ENCODE data around the gene CD300LF.
A peak's percentile ranks its signal among the peaks of the same experiment; 100 is the strongest.

CD300LF gene

DNA sequence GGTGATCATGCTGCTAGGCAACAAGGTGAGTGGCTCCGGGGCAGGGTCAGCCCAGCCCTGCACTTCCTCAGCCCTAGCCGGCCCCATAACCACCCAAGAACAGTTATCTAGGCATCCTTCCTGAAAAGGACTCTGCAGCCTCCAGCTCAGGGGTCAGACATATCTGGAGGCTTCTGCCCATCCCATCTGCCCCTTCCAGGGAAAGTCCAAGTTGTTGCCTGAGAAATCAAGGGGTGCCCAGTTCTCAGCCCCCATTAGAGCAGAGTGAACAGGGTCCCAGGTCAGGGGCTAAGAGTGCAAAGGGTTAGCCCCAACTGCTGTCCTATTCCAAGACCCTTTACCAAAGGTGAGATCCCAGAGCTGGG is 31.6 kb upstream of the CD300LF start:
- TF ChIP-seq, protein P1, sequence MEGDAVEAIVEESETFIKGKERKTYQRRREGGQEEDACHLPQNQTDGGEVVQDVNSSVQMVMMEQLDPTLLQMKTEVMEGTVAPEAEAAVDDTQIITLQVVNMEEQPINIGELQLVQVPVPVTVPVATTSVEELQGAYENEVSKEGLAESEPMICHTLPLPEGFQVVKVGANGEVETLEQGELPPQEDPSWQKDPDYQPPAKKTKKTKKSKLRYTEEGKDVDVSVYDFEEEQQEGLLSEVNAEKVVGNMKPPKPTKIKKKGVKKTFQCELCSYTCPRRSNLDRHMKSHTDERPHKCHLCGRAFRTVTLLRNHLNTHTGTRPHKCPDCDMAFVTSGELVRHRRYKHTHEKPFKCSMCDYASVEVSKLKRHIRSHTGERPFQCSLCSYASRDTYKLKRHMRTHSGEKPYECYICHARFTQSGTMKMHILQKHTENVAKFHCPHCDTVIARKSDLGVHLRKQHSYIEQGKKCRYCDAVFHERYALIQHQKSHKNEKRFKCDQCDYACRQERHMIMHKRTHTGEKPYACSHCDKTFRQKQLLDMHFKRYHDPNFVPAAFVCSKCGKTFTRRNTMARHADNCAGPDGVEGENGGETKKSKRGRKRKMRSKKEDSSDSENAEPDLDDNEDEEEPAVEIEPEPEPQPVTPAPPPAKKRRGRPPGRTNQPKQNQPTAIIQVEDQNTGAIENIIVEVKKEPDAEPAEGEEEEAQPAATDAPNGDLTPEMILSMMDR (IDR thresholded peaks at IDR 0.05; ENCODE audit: poor library complexity, severe bottlenecking): no peak

DNA sequence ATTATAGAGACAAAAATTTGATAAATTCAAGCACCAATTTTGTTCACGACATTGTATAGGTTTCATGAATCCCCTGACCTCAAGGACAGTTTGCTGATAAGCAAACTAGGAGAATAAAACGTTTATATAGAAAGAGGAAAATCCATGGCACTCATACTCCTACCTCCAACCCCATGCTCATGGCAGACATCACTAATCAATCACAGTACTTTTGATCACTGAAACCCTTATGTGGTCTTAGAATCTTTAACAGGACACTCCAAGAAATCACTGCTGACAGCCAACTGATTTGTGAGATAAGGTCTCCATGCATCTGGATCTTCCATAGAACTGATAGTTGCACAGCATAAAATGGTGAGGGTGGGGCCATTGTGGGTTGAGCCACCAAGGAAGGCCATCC is 31.0 kb upstream of the CD300LF start:
- ATAC-seq (ENCODE audit: low read depth) (no peak), DNase-seq (ENCODE audit: low spot score) (no peak)
- Histone ChIP-seq H3K4me3 (ENCODE audit: severe bottlenecking) (no peak overlapping the region), H3K36me3 (ENCODE audit: low read depth) (no peaks in the 10 kb centered on the region), H3K4me1 (ENCODE audit: insufficient read depth, poor library complexity, severe bottlenecking) (no peaks in the 10 kb centered on the region), H3K27ac (ENCODE audit: poor library complexity, severe bottlenecking) (no peak overlapping the region), H3K9me3 (ENCODE audit: severe bottlenecking) (no peaks in the 10 kb centered on the region), H3K27me3 (ENCODE audit: insufficient read depth, poor library complexity, severe bottlenecking) (peaks cover 4% of the 10 kb centered on the region)
- TF ChIP-seq, protein P1 (IDR thresholded peaks at IDR 0.05; ENCODE audit: poor library complexity, severe bottlenecking): no peak

More for the DNA sequence above, 31.6 kb upstream of the CD300LF start:
- no peaks in the 10 kb centered on the region for H3K9me3 ChIP-seq (ENCODE audit: severe bottlenecking)
- ATAC-seq (ENCODE audit: low read depth) (no peak), DNase-seq (ENCODE audit: low spot score) (no peak)
- H3K36me3 ChIP-seq (ENCODE audit: low read depth): no peaks in the 10 kb centered on the region
- no peaks in the 10 kb centered on the region for H3K4me1 ChIP-seq (ENCODE audit: insufficient read depth, poor library complexity, severe bottlenecking)
- H3K27me3 ChIP-seq (ENCODE audit: insufficient read depth, poor library complexity, severe bottlenecking): no peaks in the 10 kb centered on the region
- H3K4me3 ChIP-seq (ENCODE audit: severe bottlenecking): no peak overlapping the region
- no peak overlapping the region for H3K27ac ChIP-seq (ENCODE audit: poor library complexity, severe bottlenecking)

DNA sequence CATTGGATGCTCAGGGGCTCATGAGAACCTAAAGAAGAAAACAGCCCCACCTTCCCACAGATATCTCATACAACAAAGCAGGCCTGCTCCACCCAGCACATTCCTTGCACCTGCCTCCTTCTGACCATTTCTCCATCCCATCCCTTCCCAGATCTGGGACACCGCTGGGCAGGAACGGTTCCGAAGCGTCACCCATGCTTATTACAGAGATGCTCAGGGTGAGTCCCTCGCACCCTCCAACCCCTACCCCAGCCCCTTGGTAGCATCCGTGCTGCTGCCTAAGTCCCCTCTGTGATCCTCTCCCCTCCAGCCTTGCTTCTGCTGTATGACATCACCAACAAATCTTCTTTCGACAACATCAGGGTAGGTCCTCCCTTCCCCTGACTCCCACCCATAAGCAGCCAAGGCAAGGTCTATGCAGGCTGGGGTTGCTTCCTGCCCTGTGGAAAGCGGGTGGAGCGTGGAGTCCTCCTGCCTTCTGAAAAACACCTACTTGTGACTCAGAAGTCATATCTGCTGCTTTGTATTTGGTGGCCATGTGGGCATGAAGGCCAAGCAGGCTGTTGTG is 30.3 kb upstream of the CD300LF start:
- H3K4me1 ChIP-seq (ENCODE audit: insufficient read depth, poor library complexity, severe bottlenecking): no peaks in the 10 kb centered on the region
- ATAC-seq (ENCODE audit: low read depth): no peak

DNA sequence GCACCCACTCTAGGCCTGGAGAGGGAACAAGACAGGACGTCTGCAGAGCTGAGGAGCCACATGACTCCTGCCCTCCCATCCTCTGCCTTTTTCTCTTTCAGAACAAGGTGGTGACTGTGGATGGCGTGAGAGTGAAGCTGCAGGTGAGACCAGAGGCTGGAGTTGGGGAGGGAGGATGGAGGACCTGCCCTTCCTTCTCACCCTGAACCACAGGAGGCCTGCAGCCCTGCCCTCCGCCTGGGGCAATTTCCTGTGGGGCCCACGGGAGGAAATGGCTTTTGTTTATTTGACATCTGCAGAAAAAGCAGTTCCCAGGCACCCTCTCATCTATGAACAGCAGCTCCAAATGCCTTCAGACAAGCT is 29.4 kb upstream of the CD300LF start:
- H3K36me3 ChIP-seq (ENCODE audit: low read depth): no peaks in the 10 kb centered on the region
- H3K9me3 ChIP-seq (ENCODE audit: severe bottlenecking): no peaks in the 10 kb centered on the region
- H3K27me3 ChIP-seq (ENCODE audit: insufficient read depth, poor library complexity, severe bottlenecking): peaks cover 21% of the 10 kb centered on the region
- ATAC-seq (ENCODE audit: low read depth) (no peak; the same call in 2 of the 3 replicates), DNase-seq (ENCODE audit: low spot score) (peak; percentile 53)
- H3K27ac ChIP-seq (ENCODE audit: poor library complexity, severe bottlenecking): no peak overlapping the region
- no peaks in the 10 kb centered on the region for H3K4me1 ChIP-seq (ENCODE audit: insufficient read depth, poor library complexity, severe bottlenecking)
- no peak overlapping the region for H3K4me3 ChIP-seq (ENCODE audit: severe bottlenecking)
- TF ChIP-seq, protein P1 (IDR thresholded peaks at IDR 0.05; ENCODE audit: poor library complexity, severe bottlenecking): no peak

More for the DNA sequence above, 30.3 kb upstream of the CD300LF start:
- no peak overlapping the region for H3K4me3 ChIP-seq (ENCODE audit: severe bottlenecking)
- no peaks in the 10 kb centered on the region for H3K36me3 ChIP-seq (ENCODE audit: low read depth)
- TF ChIP-seq, protein P1 (IDR thresholded peaks at IDR 0.05; ENCODE audit: poor library complexity, severe bottlenecking): no peak
- H3K27me3 ChIP-seq (ENCODE audit: insufficient read depth, poor library complexity, severe bottlenecking): peaks cover 11% of the 10 kb centered on the region
- no peak overlapping the region for H3K27ac ChIP-seq (ENCODE audit: poor library complexity, severe bottlenecking)
- peak; percentile 32 for DNase-seq (ENCODE audit: low spot score)
- no peaks in the 10 kb centered on the region for H3K9me3 ChIP-seq (ENCODE audit: severe bottlenecking)

DNA sequence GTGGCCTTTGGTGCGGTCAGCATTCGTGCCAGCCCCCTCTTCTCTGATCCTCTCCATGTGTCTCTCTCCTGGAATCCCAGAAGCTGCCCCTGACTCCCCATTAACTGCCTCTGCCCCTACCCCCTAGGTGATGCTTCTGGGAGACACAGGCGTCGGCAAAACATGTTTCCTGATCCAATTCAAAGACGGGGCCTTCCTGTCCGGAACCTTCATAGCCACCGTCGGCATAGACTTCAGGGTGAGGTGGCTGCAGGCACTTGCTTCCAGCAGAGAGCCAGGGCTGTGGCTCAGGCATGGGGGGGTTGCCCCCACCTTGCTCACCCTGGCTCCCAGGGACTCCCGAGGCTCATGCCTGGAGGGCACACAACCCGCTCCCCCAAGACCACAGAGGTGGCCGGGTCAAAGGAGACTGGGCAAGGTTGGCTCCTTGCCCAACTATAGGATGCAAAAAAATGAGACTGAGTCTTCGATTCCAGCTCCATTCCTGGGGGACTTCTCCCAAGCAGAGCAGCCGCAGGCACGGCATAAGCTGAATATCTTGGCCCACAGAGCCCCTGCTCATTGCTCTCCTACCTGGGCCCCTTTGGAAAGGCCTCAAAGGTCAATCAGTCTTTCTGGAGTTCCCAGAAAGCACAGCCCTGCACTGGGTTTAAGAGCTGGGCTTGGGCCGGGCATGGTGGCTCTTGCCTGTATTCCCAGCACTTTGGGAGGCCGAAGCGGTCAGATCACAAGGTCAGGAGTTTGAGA is 28.1 kb upstream of the CD300LF start:
- Histone ChIP-seq H3K27me3 (ENCODE audit: insufficient read depth, poor library complexity, severe bottlenecking) (peaks cover 32% of the 10 kb centered on the region), H3K27ac (ENCODE audit: poor library complexity, severe bottlenecking) (no peak overlapping the region), H3K9me3 (ENCODE audit: severe bottlenecking) (no peaks in the 10 kb centered on the region), H3K4me3 (ENCODE audit: severe bottlenecking) (no peak overlapping the region), H3K4me1 (ENCODE audit: insufficient read depth, poor library complexity, severe bottlenecking) (no peaks in the 10 kb centered on the region), H3K36me3 (ENCODE audit: low read depth) (no peaks in the 10 kb centered on the region)
- no peak for ATAC-seq (ENCODE audit: low read depth)
- TF ChIP-seq, protein P1 (IDR thresholded peaks at IDR 0.05; ENCODE audit: poor library complexity, severe bottlenecking): no peak
- peak; percentile 47 for DNase-seq (ENCODE audit: low spot score)
